GM12801 (cell line): ENCODE data around the gene EXOSC5.

Source experiments
- TF ChIP-seq, protein P1 (sequence below): IDR thresholded peaks from one replicate; pipeline ENCODE4 v1.5.1; 2011; ENCODE audit warnings: control low read depth; ENCODE audit not compliant: insufficient read length; ENCODE audit errors: extremely low read depth

Gene EXOSC5

DNA sequence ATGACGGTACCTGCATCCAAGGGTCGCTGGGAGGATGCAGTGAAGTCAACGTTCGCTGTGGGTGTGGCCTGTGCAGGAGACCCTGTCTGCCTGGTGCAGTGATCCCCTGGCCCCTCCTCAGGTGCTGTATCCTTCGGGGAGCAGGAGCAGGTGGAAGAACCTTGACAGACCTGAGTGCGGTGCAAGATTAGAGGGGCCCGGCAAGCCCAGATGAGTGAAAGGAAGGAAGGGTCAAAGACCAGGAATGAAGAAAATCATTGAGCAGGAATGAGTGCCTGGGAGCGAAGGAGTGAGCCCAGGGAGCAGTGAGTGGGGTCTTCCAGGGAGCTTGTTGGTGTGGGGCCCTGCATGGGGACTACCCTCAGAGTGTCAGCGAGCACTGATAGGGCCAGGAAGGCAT, 17.3 kb upstream of the EXOSC5 start:
- TF ChIP-seq, protein P1, sequence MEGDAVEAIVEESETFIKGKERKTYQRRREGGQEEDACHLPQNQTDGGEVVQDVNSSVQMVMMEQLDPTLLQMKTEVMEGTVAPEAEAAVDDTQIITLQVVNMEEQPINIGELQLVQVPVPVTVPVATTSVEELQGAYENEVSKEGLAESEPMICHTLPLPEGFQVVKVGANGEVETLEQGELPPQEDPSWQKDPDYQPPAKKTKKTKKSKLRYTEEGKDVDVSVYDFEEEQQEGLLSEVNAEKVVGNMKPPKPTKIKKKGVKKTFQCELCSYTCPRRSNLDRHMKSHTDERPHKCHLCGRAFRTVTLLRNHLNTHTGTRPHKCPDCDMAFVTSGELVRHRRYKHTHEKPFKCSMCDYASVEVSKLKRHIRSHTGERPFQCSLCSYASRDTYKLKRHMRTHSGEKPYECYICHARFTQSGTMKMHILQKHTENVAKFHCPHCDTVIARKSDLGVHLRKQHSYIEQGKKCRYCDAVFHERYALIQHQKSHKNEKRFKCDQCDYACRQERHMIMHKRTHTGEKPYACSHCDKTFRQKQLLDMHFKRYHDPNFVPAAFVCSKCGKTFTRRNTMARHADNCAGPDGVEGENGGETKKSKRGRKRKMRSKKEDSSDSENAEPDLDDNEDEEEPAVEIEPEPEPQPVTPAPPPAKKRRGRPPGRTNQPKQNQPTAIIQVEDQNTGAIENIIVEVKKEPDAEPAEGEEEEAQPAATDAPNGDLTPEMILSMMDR: no peak

DNA sequence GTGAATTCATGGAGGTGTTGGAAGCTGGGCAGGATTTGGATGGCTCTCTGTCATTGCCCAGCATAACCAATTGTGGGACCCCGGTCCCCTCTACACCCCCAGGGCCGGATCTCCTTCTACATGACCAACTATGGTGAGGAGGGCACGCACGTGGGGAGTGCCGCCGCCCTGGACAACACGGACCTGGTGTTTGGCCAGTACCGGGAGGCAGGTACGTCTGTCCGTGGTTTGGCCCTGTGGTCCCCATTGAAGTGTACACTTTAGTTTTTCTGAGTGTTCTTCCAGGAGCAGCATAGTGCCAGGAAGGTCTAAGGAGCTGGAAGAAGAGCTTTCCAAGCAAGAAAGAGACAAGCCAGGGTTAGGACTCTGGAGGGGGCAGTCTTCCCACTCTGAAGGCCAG, 16.8 kb upstream of the EXOSC5 start:
- TF ChIP-seq, protein P1: no peak

DNA sequence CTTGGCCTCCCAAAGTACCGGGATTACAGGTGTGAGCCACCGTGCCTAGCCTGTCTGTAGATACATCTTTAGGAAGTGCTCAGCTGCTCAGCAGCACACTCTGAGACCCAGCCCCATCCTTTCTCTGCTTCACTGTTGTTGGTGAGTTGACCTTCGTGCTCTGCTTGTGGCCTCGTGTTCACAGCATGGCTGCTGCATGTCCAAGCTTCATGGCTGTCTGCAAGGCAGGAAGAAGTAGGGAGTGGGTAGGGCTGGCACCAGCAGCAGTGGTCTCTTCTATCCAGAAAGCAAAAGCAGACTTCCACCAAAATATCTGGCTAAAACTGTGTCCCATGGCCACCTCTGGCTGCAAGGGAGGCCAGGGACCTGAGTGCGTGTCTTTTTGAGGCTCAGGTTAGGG, 15.8 kb upstream of the EXOSC5 start:
- TF ChIP-seq, protein P1: no peak

DNA sequence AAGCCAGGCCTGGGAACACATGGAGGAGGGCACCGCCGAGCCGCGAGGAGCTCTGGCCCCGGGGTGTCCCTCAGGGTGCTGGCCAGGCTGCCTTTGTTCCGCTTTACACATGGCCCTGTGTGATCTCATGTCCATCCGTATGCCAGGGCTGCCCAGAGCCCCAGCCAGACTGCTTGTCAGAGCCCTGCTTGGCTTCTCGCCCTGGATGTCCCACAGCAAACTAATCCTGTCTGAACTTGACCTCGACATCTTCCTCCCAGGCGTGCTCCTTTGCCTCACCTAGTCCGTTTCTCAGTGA, 14.8 kb upstream of the EXOSC5 start:
- TF ChIP-seq, protein P1: no peak

DNA sequence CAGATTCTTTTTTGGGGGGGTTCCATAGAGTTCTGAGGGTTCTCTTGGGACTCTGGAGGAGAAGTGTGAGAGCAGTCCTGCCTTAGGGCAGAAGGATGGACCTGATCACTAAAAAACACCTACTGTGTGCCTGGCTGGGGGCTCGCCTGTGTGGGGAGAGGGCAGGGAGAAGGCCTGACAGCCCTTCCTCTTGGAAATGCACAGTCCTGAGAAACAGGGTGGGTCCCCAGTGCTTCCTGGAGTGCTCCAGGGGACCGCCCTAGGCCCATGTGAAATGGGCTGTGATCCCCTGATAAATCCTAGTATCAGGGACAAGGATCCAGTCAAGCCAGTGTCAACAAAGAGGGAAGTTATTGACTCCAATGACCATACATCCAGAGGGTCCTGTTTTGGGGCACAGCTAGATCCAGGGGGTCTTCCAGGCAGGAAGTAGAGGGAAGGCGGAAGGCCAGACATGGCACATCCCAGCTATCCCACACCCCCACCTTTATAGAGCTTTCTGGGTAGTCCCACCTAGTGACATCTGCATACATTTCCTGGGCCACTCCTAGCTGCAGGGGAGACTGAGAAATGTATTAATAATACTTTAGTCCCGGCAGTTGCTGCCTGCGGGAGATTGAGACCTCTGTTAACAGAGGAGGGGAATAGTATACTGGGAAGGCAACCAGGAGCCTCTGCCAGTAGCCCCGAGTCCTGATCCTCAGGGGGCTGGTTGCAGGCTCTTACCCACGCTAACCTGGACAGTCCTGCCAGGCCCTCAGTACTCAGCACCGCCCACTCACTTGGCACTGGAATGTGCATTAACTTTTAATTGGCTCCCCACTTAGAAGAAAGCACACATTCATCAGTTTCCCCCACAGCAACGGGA, 14.2 kb upstream of the EXOSC5 start:
- TF ChIP-seq, protein P1: no peak

DNA sequence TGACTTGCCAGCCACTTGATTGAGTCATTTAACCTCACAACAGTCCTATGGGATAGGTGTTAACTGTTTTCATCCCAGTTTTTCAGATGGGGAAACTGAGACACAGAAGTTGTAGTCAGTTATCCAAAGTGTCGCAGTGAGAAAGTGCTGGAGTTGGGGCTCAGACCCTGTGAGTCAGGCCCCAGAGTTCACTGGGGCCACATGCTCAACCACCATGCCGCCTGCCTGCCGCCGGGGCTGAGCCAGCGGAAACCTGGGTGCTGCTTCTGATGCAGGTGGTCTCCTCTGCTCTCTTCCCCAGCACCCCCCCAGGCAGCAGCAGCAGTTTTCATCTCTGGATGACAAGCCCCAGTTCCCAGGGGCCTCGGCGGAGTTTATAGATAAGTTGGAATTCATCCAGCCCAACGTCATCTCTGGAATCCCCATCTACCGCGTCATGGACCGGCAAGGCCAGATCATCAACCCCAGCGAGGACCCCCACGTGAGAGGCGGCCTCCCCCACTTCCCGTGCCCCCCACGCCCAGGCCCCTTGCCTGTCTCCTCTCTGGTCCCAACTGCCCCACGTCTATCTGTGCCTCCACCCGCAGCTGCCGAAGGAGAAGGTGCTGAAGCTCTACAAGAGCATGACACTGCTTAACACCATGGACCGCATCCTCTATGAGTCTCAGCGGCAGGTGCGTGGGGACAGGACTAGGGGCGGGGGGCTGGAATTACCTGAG, 13.3 kb upstream of the EXOSC5 start:
- TF ChIP-seq, protein P1: no peak

DNA sequence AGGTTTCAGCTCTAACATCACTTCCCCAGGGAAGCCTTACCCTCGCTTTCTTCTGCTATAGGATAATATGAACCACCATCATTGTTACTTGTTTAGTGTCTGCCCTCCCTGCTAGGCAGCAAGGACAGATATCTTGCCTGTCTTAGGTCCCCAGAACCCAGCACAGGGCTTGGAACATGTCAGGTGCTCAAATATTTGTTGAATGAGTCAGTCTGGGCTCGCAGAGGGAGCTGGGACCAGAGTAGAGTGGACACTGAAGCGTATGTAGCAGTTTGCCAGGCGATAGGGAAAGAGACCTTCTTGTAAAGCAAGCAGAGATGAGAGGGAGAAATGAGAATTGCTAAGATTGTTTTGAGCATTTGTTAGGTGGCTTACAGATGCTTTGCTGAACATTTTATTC, 12.1 kb upstream of the EXOSC5 start:
- TF ChIP-seq, protein P1: no peak
